ENCODE results near the gene SOX8.

Gene SOX8

GRCh38 chr16:974001-974601, 7.5 kb upstream of the SOX8 start:
- DNase-seq (ENCODE audit: low spot score), result no peak

- no peak for DNase-seq (ENCODE audit: low spot score)
Measured at GRCh38 chr16:974611-975261, 6.8 kb upstream of the SOX8 start.

GRCh38 chr16:975291-975690, 6.3 kb upstream of the SOX8 start:
- no peak for DNase-seq (ENCODE audit: low spot score)

- no peak for DNase-seq (ENCODE audit: low spot score)
Measured at GRCh38 chr16:976389-976931, 5.1 kb upstream of the SOX8 start.

- DNase-seq (ENCODE audit: low spot score), result peak; percentile 33
Measured at GRCh38 chr16:977081-977701, 4.4 kb upstream of the SOX8 start.

- DNase-seq (ENCODE audit: low spot score), result no peak
Measured at GRCh38 chr16:977896-978295, 3.7 kb upstream of the SOX8 start.

- no peak for DNase-seq (ENCODE audit: low spot score)
Measured at GRCh38 chr16:978403-978802, 3.2 kb upstream of the SOX8 start.

GRCh38 chr16:979147-979546, 2.4 kb upstream of the SOX8 start:
- no peak for DNase-seq (ENCODE audit: low spot score)

- DNase-seq (ENCODE audit: low spot score), result no peak
Measured at GRCh38 chr16:979859-980594, 1.5 kb upstream of the SOX8 start.

GRCh38 chr16:980595-980854, 1.0 kb upstream of the SOX8 start:
- DNase-seq (ENCODE audit: low spot score), result no peak

- no peak for DNase-seq (ENCODE audit: low spot score)
Measured at GRCh38 chr16:982145-983043, 824 bp downstream of the SOX8 start.

GRCh38 chr16:983044-984030, 1.8 kb downstream of the SOX8 start:
- no peak for DNase-seq (ENCODE audit: low spot score)

GRCh38 chr16:984121-984694, 2.6 kb downstream of the SOX8 start:
- no peak for DNase-seq (ENCODE audit: low spot score)

- DNase-seq (ENCODE audit: low spot score), result no peak
Measured at GRCh38 chr16:984736-985636, 3.4 kb downstream of the SOX8 start.

- no peak for DNase-seq (ENCODE audit: low spot score)
Measured at GRCh38 chr16:985646-986400, 4.3 kb downstream of the SOX8 start.

- no peak for DNase-seq (ENCODE audit: low spot score)
Measured at GRCh38 chr16:986411-986810, 4.8 kb downstream of the SOX8 start.

GRCh38 chr16:986925-987582, 5.5 kb downstream of the SOX8 start:
- DNase-seq (ENCODE audit: low spot score), result no peak

- DNase-seq (ENCODE audit: low spot score), result no peak
Measured at GRCh38 chr16:987906-988305, 6.3 kb downstream of the SOX8 start.

Measured in cerebellar cortex (tissue), 1 donor.